HG03039 (cell line): ENCODE measurements around the gene ERG.

Source experiments
- ATAC-seq: cut with Tn5 transposase; IDR thresholded peaks from one replicate; pipeline ENCODE4 v1.9.1; 2021; ENCODE audit warnings: mild to moderate bottlenecking, moderate library complexity; ENCODE audit not compliant: unreplicated experiment

Gene ERG

GRCh38 chr21:38475519-38475918 lies 22.8 kb downstream of the ERG start:
- ATAC-seq, result no peak

DNA sequence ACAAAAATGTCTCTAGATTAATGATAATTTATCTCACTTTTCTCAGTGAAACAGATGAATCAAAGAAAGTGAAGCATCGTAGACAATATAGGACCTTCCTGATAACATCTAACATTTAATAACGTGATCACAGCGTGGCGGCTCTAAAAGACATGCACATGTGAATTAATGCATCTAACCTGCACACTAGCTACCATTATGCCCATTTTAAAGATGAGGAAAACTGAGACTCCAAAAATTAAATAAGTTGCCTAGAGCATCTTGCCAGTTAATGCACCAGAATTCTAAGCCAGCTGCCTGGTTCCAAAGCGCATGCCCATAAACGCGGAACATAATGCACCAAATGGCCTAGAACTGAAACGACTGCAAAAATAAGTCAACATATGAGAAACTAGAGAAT lies 23.5 kb downstream of the ERG start:
- ATAC-seq, result no peak

DNA sequence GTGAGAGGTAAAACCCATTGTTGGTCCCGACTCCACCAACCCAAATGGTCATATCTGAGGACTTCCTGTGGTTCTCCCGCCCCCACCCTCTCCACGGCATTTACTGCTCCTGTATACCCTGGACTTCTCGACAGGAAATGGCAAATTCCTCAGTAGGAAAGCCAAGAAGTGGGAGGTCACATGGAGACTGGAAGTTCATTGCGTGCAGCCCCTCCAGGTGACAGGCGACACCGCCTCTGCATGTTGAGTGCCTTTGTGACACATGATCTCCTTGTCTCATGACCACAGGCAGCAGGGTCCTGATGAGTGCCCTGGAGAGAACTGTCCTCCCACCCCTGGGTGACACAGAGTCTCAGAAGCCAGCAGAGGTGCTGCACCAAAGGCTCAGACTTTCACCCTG lies 24.2 kb downstream of the ERG start:
- no peak for ATAC-seq

DNA sequence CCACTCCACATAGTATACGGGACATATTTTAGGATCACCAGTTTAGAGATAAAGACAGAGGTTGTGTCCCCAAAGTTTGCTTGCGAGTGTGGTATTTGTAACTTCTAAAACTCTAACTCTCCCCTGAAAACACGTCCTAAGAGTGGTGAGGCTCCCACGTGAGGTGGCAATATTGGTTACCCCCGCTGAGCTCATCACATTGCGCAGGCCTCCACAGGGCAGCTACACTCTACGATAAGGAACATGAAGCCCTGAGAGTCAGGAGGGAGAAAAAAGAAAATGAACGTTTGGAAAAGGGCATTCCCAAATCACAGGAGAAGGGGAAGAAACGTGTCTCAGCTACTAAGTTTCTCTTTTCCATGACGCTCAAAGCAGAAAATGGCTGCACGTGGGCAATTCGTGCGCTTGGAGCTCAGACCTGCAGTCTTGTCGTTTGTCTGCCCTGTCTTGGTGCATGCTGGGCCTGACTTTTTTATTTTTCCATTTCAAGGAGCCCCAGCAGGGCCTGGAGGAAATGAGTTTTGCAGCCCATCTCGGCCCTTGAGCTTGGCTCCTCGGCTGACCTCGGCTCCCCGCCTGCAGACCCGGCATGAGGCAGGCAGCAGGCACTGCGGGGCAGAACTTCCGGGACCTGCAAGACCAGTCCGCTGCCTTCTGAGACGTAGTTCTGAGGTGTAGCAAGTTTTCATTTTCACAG lies 25.7 kb downstream of the ERG start:
- ATAC-seq, result no peak

GRCh38 chr21:38471766-38472165 lies 26.5 kb downstream of the ERG start:
- no peak for ATAC-seq

DNA sequence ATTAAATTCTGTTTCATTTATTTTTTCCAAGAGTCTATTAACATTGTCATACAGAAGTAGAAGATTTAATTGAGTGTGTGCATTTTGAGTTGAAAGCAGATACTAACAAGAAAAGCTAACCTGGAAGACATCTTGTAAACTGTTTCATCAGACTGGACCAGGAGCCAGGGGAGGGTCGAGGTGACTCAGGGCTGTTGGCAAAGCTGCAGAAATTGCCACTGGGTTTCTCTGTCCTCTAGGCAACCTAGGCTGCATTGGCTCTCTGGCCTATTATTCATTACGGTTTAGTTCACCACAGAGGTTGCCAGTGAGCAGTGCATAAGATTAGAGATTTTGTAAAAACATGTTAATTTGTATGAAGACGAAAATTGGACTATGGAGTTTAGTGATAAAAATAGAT lies 27.5 kb downstream of the ERG start:
- ATAC-seq, result no peak

DNA sequence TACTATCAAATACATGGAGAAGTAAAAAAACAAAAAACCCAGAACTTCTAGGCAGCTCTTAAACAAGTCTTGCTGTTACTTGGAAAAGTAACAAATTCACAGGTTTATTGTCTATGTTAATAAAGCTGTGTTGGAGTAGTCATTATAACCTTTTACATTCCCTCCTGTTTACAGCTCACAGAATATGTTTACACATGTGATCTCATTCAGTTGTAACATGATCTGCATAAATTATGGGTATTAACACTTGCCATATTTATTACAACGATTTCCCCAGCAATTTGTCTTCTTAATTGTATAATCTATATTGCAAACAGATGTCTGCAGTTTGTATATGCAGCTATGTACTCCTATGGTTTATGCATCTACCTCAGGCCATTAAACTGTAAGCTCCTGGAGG lies 28.6 kb downstream of the ERG start:
- ATAC-seq, result no peak

DNA sequence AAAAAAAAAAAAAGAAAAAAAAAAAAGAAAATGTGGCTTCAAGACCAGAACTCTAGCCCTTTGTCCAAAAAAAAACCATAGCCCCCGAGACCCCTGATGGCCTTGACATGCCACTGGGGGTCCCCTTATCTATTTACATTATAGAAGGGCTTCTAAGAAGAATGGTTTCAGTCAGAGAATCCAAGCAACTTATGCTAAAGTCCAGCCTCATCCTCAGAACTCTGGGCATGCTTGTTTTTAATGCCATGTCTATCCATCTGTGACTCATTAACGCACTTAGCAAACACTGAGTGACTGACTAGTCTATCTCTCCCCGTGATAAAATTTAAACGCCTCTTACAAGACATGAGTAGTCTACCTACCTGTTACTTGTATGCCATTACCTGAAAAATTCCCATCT lies 29.3 kb downstream of the ERG start:
- no peak for ATAC-seq

DNA sequence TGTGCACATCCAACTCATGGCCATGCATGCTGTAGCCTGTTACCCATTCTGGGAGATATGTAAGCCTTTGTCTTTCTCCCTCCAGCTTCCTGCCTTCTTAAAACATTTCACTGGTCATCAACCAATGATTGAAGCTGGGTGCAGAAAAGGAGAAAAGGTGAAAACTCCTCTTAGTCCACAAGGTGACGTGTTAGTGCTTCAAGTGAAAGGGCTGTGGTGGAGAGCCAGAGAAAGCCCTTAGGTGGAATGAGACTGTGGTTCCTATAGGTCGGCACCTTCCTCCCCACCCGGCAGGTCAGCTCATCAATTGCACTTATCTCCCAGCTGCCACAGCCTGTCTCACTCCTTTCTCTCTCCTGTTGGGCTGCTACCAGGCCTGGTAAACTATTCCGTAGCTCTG lies 30.4 kb downstream of the ERG start:
- ATAC-seq, result no peak

GRCh38 chr21:38467374-38467773 lies 30.9 kb downstream of the ERG start:
- no peak for ATAC-seq

DNA sequence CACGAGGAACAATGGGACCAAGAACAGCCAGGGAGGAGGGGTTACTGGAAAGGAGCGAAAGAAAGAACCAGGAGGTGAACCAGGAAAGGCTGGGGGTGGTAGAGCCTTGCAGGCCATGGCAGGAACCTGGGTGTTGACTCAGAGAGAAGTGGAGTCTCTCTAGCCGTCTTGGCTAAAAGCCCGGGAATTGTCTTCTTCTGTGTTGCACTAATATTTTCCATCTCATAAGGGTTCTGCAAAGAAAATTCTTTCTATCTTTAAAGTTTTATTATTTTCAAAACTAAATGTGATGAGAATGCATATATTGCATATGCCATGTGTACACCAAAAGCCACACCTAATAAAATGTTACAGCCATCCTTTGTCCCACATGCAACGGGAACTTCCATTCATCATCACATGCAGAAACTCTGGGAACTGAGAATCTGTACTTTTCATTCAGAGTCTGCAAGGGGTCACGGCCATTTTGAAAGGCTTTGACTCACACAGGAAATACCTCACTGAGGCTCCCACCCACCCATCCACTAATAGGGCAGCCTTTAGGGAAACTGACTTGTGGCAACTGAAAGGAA lies 38.0 kb downstream of the ERG start:
- ATAC-seq, result no peak

DNA sequence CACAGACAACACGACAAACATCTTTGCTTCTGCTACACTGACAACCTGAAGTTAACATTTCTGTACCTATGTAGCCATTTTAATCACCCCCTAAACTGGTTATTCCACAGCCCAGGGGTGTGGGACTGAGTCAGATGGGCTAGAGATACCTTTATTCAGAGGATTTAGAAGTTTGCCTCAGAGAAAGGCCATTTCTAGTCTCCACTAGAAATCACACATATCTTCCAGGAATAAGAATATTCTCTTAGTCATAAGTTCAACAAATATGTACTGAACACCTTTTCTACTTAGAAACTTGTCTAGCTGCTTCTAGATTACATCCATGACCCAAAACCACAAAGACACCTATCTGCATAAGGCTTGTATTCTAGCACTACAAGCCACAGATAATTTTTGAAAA lies 38.8 kb downstream of the ERG start:
- no peak for ATAC-seq

DNA sequence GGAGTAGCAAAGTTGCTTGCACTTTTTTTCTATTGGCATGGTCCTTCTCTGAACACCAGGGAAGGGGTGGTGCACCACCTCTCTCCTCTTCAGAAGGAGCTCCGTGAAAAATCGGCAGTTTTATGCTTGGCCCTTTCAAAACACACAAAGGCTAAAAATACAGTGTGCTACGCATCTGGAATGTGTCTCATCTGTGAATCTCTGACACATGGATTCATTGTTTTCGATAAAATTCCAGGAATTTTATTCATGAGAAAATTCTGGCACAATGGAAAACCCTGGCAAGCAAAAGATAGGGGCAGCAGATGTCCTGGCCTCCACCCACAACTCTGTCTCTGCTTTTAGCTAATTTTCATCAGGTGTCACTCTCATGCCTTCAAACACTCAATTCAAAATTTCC lies 42.9 kb downstream of the ERG start:
- no peak for ATAC-seq

DNA sequence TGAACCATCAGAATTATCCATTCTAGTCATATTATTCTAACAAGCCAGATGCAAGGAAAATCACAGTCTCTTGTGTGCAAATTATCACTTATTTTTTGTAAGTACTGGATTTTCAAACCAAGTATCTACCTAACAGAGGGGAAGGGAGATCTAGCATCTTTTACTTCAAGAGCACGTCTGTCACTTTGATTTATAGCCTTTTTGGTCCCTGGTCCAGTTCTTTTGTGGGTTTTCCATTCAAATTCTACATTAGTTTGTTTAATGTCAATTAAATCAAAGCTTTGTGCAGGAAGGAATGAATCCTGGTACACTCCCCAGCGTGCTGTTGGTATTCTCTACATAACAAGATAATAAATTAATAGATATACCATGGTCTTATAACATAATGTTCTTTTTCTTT lies 43.6 kb downstream of the ERG start:
- no peak for ATAC-seq

- no peak for ATAC-seq
Measured at GRCh38 chr21:38454161-38454560, 44.1 kb downstream of the ERG start.

DNA sequence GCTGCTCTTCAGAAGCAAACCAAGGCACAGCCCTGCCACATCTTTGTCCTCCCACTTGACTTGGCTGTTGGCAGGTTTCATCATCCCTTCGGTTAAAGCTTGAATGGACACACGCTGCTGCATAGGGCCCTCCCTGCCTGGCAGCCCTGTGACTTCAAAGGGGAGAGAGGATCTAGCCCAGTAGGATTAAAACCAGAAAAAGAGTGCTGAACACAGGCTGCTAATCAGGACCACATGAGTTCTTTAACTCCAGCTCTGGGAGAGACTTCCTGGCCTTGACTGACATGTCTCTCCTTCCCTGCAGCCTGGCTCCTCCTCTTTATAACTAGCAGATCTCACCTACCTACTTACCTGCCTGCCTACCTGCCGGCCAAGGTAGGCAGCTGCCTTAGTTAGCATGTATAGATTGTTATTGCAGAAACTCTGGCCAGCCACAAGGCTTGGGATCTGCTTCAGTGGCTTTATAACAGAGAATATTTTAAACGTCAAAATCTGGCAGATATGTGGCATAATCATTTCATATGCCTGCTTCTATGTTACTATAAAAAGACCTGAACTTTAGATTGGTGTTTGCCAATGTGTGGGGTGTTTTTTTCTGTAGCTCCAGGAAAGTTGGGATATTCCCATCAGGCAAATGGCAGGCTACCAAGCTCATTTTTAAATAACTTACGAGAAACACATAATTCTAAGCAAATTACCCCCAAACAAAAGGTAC lies 49.4 kb downstream of the ERG start:
- ATAC-seq, result no peak

DNA sequence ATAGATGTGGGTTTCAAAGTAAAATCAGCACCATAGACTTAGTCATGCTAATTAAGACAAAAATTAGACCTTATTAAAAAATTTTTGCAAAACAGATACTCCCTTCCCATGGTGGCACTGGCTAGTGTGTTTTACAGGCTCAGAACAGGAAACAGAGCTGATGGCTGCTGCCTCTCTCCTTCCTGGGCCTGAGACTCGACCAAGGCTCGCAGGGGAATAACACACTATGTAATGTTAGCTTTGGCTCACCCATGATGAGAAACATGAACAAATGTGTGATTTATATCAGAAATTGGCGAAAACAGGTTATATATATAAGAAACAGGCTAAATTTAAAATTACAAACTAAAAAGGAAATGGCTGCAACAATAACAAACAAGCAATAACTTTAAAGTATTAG lies 50.7 kb downstream of the ERG start:
- no peak for ATAC-seq

GRCh38 chr21:38444691-38445090 lies 53.6 kb downstream of the ERG start:
- ATAC-seq, result no peak

- no peak for ATAC-seq
Measured at GRCh38 chr21:38443110-38443509, 55.2 kb downstream of the ERG start.

DNA sequence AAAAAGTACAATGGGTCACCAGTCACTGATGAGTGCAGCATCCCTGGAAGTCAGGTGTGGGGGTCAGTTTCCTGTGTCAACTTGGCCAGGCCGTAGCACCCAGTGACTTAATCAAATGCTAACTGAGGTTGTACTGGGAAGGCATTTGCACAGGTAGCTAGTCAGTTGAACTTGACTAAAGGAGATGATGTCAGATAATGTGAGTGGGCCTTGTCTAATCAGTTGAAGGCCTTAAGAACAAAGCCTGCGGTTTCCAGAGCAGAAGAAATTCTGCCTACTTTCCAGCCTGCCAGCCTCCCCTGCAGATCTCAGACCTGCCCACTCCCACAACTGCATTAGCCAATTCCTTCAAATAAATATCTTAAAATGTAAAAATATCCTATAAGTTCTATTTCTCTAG lies 57.1 kb downstream of the ERG start:
- no peak for ATAC-seq

GRCh38 chr21:38440746-38441145 lies 57.5 kb downstream of the ERG start:
- ATAC-seq, result no peak

DNA sequence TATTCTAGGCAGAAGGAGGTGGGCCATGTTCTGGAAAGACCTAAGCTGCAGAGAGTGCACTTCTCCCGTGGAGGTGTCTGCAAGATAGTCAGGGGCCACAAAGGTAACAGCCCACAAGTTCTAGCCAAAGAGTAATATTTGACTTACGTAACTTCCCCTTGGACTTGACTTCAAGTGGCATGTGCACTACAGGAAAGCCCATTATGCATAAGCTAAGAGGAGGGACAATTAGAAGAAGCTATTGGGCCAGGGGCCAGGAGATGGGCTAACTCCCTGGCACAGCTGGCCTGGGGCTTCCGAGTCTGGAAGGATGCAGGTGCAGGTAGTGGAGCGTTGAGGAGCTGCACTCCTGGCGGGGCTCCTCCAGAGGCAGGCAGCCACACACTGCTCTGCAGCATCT lies 58.3 kb downstream of the ERG start:
- no peak for ATAC-seq

GRCh38 chr21:38439426-38439825 lies 58.9 kb downstream of the ERG start:
- ATAC-seq, result no peak
